Mucosa of gallbladder (tissue), 1 donor: ENCODE measurements around the gene GSTM4. TPM values are rescaled to one million over a fixed set of nuclear protein-coding genes. Genes with fewer than 3 reads are reported as not detected.

ENCODE experiments used
- DNase-seq: peaks from one replicate; pipeline ENCODE4 v3.0.0-alpha.2; 2020; ENCODE audit warnings: low spot score
- total RNA-seq: library from RNA; stranded (reverse); gene quantifications from one replicate; pipeline ENCODE4 v1.2.1, GENCODE V29; 2021
- donor health status: DM: no; HTN: no; CAD: no.

GSTM4 gene
- total RNA-seq, 1 donor from 2014 or later: 44.1 TPM

GRCh38 chr1:109624201-109625010, 31.5 kb upstream of the GSTM4 start:
- no peak for DNase-seq

GRCh38 chr1:109625176-109625575, 30.7 kb upstream of the GSTM4 start:
- no peak for DNase-seq

- no peak for DNase-seq
Observed at GRCh38 chr1:109625601-109626560, 30.0 kb upstream of the GSTM4 start.

GRCh38 chr1:109626682-109627408, 29.1 kb upstream of the GSTM4 start:
- peak; percentile 0 for DNase-seq

- DNase-seq: no peak
Observed at GRCh38 chr1:109627692-109628399, 28.1 kb upstream of the GSTM4 start.

- DNase-seq: no peak
Observed at GRCh38 chr1:109628540-109629321, 27.2 kb upstream of the GSTM4 start.

- no peak for DNase-seq
Observed at GRCh38 chr1:109629372-109630030, 26.4 kb upstream of the GSTM4 start.

- no peak for DNase-seq
Observed at GRCh38 chr1:109630081-109630897, 25.6 kb upstream of the GSTM4 start.

- no peak for DNase-seq
Observed at GRCh38 chr1:109630898-109631512, 24.9 kb upstream of the GSTM4 start.

- DNase-seq: no peak
Observed at GRCh38 chr1:109631513-109632505, 24.1 kb upstream of the GSTM4 start.

GRCh38 chr1:109632671-109633346, 23.1 kb upstream of the GSTM4 start:
- no peak for DNase-seq

GRCh38 chr1:109634292-109634691, 21.6 kb upstream of the GSTM4 start:
- no peak for DNase-seq

GRCh38 chr1:109634771-109635750, 20.8 kb upstream of the GSTM4 start:
- no peak for DNase-seq

- DNase-seq: no peak
Observed at GRCh38 chr1:109635862-109636200, 20.1 kb upstream of the GSTM4 start.

- DNase-seq: no peak
Observed at GRCh38 chr1:109636201-109636952, 19.5 kb upstream of the GSTM4 start.
